CD14-positive monocyte (primary cell): ENCODE results near the gene PRRX2. TPM values are rescaled to one million over a fixed set of nuclear protein-coding genes. Genes with fewer than 3 reads are reported as not detected.
"Not testable (repeated sequence)": the region's sequence is repeated elsewhere in the genome, so short reads cannot be mapped to it uniquely, and the experiment has no call there.

Source experiments
- DNase-seq, 3 donors: peaks; one replicate each; pipeline ENCODE4 v3.0.0-alpha.2; 2011 to 2022
- H2AFZ ChIP-seq: 2 replicates; pipeline ENCODE4 v1.6.0; 2012; ENCODE audit warnings: mild to moderate bottlenecking, low read depth, low read length, inconsistent platforms; ENCODE audit not compliant: insufficient read depth, poor library complexity, severe bottlenecking
- H3K27ac ChIP-seq, 2 donors: 1 replicate in 1 of 2; 2 replicates in 1 of 2; pipeline ENCODE4 v1.5.1; 2012 to 2013; ENCODE audit warnings: low read length in 2 of 2, control low read depth in 1 of 2, inconsistent platforms in 1 of 2, low read depth in 1 of 2, mild to moderate bottlenecking in 1 of 2
- H3K27me3 ChIP-seq, 2 donors: one replicate each; pipeline versions ENCODE4 v1.6.0 to v1.6.1; 2011 to 2013; ENCODE audit warnings: low read length in 2 of 2; ENCODE audit not compliant: control insufficient read depth in 2 of 2, insufficient read depth in 2 of 2
- H3K36me3 ChIP-seq, 2 donors: replicated peaks in 1 of 2; 1 replicate in 1 of 2; 2 replicates in 1 of 2; pipeline versions ENCODE4 v1.5.1 to v1.6.1; 2012 to 2013; ENCODE audit warnings: low read length in 2 of 2, control low read depth in 1 of 2, inconsistent platforms in 1 of 2, mild to moderate bottlenecking in 1 of 2; ENCODE audit not compliant: insufficient read depth in 2 of 2, control insufficient read depth in 1 of 2
- H3K4me1 ChIP-seq, 2 donors: 1 replicate in 1 of 2; 2 replicates in 1 of 2; pipeline versions ENCODE4 v1.5.1 to v1.6.1; 2012 to 2013; ENCODE audit warnings: low read length in 2 of 2, control low read depth in 1 of 2, inconsistent platforms in 1 of 2, mild to moderate bottlenecking in 1 of 2, moderate library complexity in 1 of 2; ENCODE audit not compliant: insufficient read depth in 2 of 2, control insufficient read depth in 1 of 2
- H3K4me2 ChIP-seq: replicated peaks from 2 replicates; pipeline ENCODE3; 2012; ENCODE audit warnings: low read length, moderate library complexity, mild to moderate bottlenecking; ENCODE audit not compliant: poor library complexity, severe bottlenecking; ENCODE audit errors: extremely low read depth
- H3K4me3 ChIP-seq, 3 experiments: fragments of 200-600 bp in 1 of 3; sonication (generic) in 1 of 3; replicated peaks in 1 of 3; 1 replicate in 2 of 3; 2 replicates in 1 of 3; pipeline ENCODE4 v1.5.1; 2011 to 2013; ENCODE audit warnings: low read length in 3 of 3, mild to moderate bottlenecking in 3 of 3, control low read depth in 2 of 3, low read depth in 2 of 3, inconsistent platforms in 1 of 3, moderate library complexity in 1 of 3
- H3K79me2 ChIP-seq: 2 replicates; pipeline ENCODE4 v1.6.0; 2012; ENCODE audit warnings: mild to moderate bottlenecking, control low read depth, inconsistent platforms, low read length, moderate library complexity; ENCODE audit not compliant: insufficient read depth
- H3K9ac ChIP-seq: 2 replicates; pipeline ENCODE4 v1.6.0; 2017; ENCODE audit warnings: low read length, mild to moderate bottlenecking; ENCODE audit not compliant: insufficient read depth, poor library complexity, severe bottlenecking
- H3K9me3 ChIP-seq, 2 donors: replicated peaks in 1 of 2; 1 replicate in 1 of 2; 2 replicates in 1 of 2; pipeline versions ENCODE4 v1.5.1 to v1.6.1; 2012 to 2013; ENCODE audit warnings: low read length in 2 of 2, control low read depth in 1 of 2; ENCODE audit not compliant: control insufficient read depth in 1 of 2, insufficient read depth in 1 of 2
- H4K20me1 ChIP-seq: 2 replicates; pipeline ENCODE4 v1.6.0; 2012; ENCODE audit warnings: mild to moderate bottlenecking, low read length, control low read depth, moderate library complexity; ENCODE audit not compliant: insufficient read depth
- H3K27ac Mint-ChIP-seq, 7 donors: one replicate each; pipeline ENCODE4 v1.8.0; 2020; ENCODE audit warnings: mild to moderate bottlenecking in 7 of 7, mixed read lengths in 7 of 7, moderate library complexity in 6 of 7, inconsistent platforms in 2 of 7
- H3K27me3 Mint-ChIP-seq, 3 donors: one replicate each; pipeline ENCODE4 v1.8.0; 2021 to 2022; ENCODE audit warnings: low read depth in 3 of 3, mild to moderate bottlenecking in 3 of 3, mixed read lengths in 3 of 3, moderate library complexity in 3 of 3, inconsistent platforms in 1 of 3
- H3K36me3 Mint-ChIP-seq, 2 donors: one replicate each; pipeline ENCODE4 v1.8.0; 2020; ENCODE audit warnings: mixed read lengths in 2 of 2, inconsistent platforms in 1 of 2, mild to moderate bottlenecking in 1 of 2
- H3K4me1 Mint-ChIP-seq: one replicate; pipeline ENCODE4 v1.8.0; 2020; ENCODE audit warnings: mild to moderate bottlenecking, mixed read lengths
- H3K4me3 Mint-ChIP-seq, 2 donors: one replicate each; pipeline ENCODE4 v1.8.0; 2020; ENCODE audit warnings: mild to moderate bottlenecking in 2 of 2, mixed read lengths in 2 of 2, moderate library complexity in 1 of 2
- H3K9me3 Mint-ChIP-seq, 7 donors: one replicate each; pipeline ENCODE4 v1.8.0; 2020 to 2022; ENCODE audit warnings: mixed read lengths in 7 of 7, mild to moderate bottlenecking in 6 of 7, moderate library complexity in 6 of 7, inconsistent platforms in 2 of 7
- CTCF ChIP-seq: fragments of 200-600 bp; IDR thresholded peaks from one replicate; pipeline ENCODE4 v1.8.0; 2022; ENCODE audit warnings: antibody characterized with exemption, mild to moderate bottlenecking
- WGBS: methylation state at CpG from one replicate; pipeline ENCODE4 v1.1.5; 2013; ENCODE audit warnings: missing lambda C conversion rate; ENCODE audit not compliant: insufficient coverage; 5-methylcytosine and 5-hydroxymethylcytosine counted together
- intact Hi-C, 2 donors: fragments of 100-400 bp; cut with micrococcal nuclease; formaldehyde crosslinking; loops; one replicate each; pipeline versions ENCODE4 v1.15.0 to v1.15.1; 2023
- polyA plus RNA-seq, 3 donors: library from polyadenylated mRNA; depleted of rRNA in 1 of 3; unstranded in 2 of 3; stranded (reverse) in 1 of 3; fragments of 300-500 nt in 2 of 3; fragments of >200 nt in 1 of 3; fragmentation: Illumina TruSeq in 2 of 3; gene quantifications; 1 replicate in 2 of 3; 2 replicates in 1 of 3; pipeline ENCODE4 v1.2.3, GENCODE V29; 2012 to 2021

The PRRX2 gene
- polyA plus RNA-seq, 3 donors = not detected

GRCh38 chr9:129748249-129748648 is 82.8 kb downstream of the PRRX2 start:
- H3K27ac ChIP-seq = no peak overlapping the region
- H3K4me1 ChIP-seq = peaks cover 12 to 22% of the 10 kb centered on the region in 2 donors
- no peaks in the 10 kb centered on the region for H3K36me3 ChIP-seq
- no peak overlapping the region for H3K9ac ChIP-seq
- no peak overlapping the region for H3K4me2 ChIP-seq
- WGBS = 93% methylated on average over 1 of the region's 5 CpGs
- peaks cover 0 to 12% of the 10 kb centered on the region in 2 donors for H3K27me3 ChIP-seq
- intact Hi-C loops = no loop called here
- H3K27ac Mint-ChIP-seq = no peak overlapping the region
- peaks cover 0 to 6% of the 10 kb centered on the region in 2 donors for H3K36me3 Mint-ChIP-seq
- no peak for DNase-seq
- H3K9me3 Mint-ChIP-seq = peaks cover 0 to 4% (median 0%) of the 10 kb centered on the region in 7 donors
- no peaks in the 10 kb centered on the region for H3K9me3 ChIP-seq
- no peak overlapping the region for H2AFZ ChIP-seq
- H3K4me1 Mint-ChIP-seq = peaks cover 30% of the 10 kb centered on the region
- H3K79me2 ChIP-seq = no peaks in the 10 kb centered on the region
- peaks cover 17 to 43% (median 28%) of the 10 kb centered on the region in 3 donors for H3K27me3 Mint-ChIP-seq
- H3K4me3 Mint-ChIP-seq = no peak overlapping the region
- TF ChIP-seq CTCF = no peak
- no peaks in the 10 kb centered on the region for H4K20me1 ChIP-seq
- H3K4me3 ChIP-seq = no peak overlapping the region

- Histone ChIP-seq H3K4me1 (peaks cover 13 to 25% of the 10 kb centered on the region in 2 donors), H3K27me3 (peaks cover 0 to 20% of the 10 kb centered on the region in 2 donors)
- DNase-seq, H3K27ac ChIP-seq, H3K4me3 Mint-ChIP-seq, H4K20me1 ChIP-seq, intact Hi-C loops, H3K4me3 ChIP-seq, H3K27ac Mint-ChIP-seq, H3K9me3 Mint-ChIP-seq, H3K36me3 Mint-ChIP-seq, H3K9me3 ChIP-seq, H2AFZ ChIP-seq, H3K79me2 ChIP-seq, H3K36me3 ChIP-seq, H3K4me2 ChIP-seq, H3K9ac ChIP-seq: not testable (repeated sequence)
- Mint-ChIP-seq H3K4me1 (peaks cover 38% of the 10 kb centered on the region), H3K27me3 (peaks cover 22 to 44% (median 29%) of the 10 kb centered on the region in 3 donors)
- WGBS = 100% methylated on average over 1 of the region's 4 CpGs
Measured at GRCh38 chr9:129749052-129749451, 83.6 kb downstream of the PRRX2 start.
